Body of pancreas (tissue), 4 donors: ENCODE data around the gene PPP1R37. TPM values are rescaled to one million over a fixed set of nuclear protein-coding genes. Genes with fewer than 3 reads are reported as not detected.

Experiments used
- ATAC-seq: fragments of 150-250 bp; one replicate; pipeline ENCODE4 v1.9.1; 2016
- DNase-seq, 4 donors: peaks; one replicate each; pipeline ENCODE4 v3.0.0-alpha.2; 2019
- H3K27ac ChIP-seq, 4 donors: fragments of 200-600 bp; sonication (generic); 1 replicate in 3 of 4; 2 replicates in 1 of 4; pipeline versions ENCODE4 v1.5.1 to v1.6.1; 2016 to 2019; ENCODE audit warnings: mild to moderate bottlenecking in 1 of 4, mixed read lengths in 1 of 4, moderate library complexity in 1 of 4
- H3K27me3 ChIP-seq, 2 donors: fragments of 200-600 bp; sonication (generic); one replicate each; pipeline ENCODE4 v1.6.0; 2016; ENCODE audit warnings: mild to moderate bottlenecking in 1 of 2
- H3K36me3 ChIP-seq, 2 donors: fragments of 200-600 bp; sonication (generic); replicated peaks in 1 of 2; 2 replicates each; pipeline ENCODE4 v1.5.1; 2016; ENCODE audit warnings: low read depth in 2 of 2; ENCODE audit not compliant: insufficient read depth in 1 of 2
- H3K4me1 ChIP-seq: fragments of 200-600 bp; sonication (generic); one replicate; pipeline ENCODE4 v1.6.0; 2016
- H3K4me3 ChIP-seq, 2 donors: fragments of 200-600 bp; sonication (generic); 1 replicate in 1 of 2; 2 replicates in 1 of 2; pipeline ENCODE4 v1.5.1; 2016 to 2019
- H3K9me3 ChIP-seq, 3 donors: fragments of 200-600 bp; sonication (generic); 1 replicate in 2 of 3; 2 replicates in 1 of 3; pipeline ENCODE4 v1.5.1; 2016
- POLR2A ChIP-seq, 3 donors: fragments of 450-650 bp; IDR thresholded peaks; one replicate each; pipeline ENCODE4 v1.6.1; 2016; ENCODE audit warnings: antibody characterized with exemption in 3 of 3, mild to moderate bottlenecking in 2 of 3
- WGBS, 2 donors: methylation state at CpG; one replicate each; pipeline ENCODE4 v1.1.5; 2017; 5-methylcytosine and 5-hydroxymethylcytosine counted together
- intact Hi-C: fragments of 100-400 bp; cut with DNase I; formaldehyde crosslinking; loops from one replicate; pipeline ENCODE4 v1.15.1; 2023
- total RNA-seq, 2 donors: library from RNA; depleted of rRNA; stranded (reverse); fragments of >200 nt; gene quantifications; one replicate each; pipeline ENCODE4 v1.1.0, GENCODE V29; 2016
- TF ChIP-seq, protein P1 (sequence below), 7 experiments: fragments of 450-650 bp in 4 of 7; fragments of 200-600 bp in 3 of 7; sonication (generic) in 3 of 7; IDR thresholded peaks; one replicate each; pipeline ENCODE4 v1.5.1; 2016 to 2019; ENCODE audit warnings: antibody characterized with exemption in 7 of 7

PPP1R37 gene
- total RNA-seq, 2 donors from 2014 or later, result 16.6 to 49.8 TPM

- Histone ChIP-seq H3K4me1 (peaks cover 37% of the 10 kb centered on the region), H3K4me3 (no peak overlapping the region), H3K27me3 (no peaks in the 10 kb centered on the region), H3K27ac (peak overlapping the region; percentile 14 to 65 (median 34)), H3K9me3 (no peaks in the 10 kb centered on the region), H3K36me3 (peaks cover 0 to 2% of the 10 kb centered on the region in 2 donors)
- TF ChIP-seq, protein P1, sequence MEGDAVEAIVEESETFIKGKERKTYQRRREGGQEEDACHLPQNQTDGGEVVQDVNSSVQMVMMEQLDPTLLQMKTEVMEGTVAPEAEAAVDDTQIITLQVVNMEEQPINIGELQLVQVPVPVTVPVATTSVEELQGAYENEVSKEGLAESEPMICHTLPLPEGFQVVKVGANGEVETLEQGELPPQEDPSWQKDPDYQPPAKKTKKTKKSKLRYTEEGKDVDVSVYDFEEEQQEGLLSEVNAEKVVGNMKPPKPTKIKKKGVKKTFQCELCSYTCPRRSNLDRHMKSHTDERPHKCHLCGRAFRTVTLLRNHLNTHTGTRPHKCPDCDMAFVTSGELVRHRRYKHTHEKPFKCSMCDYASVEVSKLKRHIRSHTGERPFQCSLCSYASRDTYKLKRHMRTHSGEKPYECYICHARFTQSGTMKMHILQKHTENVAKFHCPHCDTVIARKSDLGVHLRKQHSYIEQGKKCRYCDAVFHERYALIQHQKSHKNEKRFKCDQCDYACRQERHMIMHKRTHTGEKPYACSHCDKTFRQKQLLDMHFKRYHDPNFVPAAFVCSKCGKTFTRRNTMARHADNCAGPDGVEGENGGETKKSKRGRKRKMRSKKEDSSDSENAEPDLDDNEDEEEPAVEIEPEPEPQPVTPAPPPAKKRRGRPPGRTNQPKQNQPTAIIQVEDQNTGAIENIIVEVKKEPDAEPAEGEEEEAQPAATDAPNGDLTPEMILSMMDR (IDR thresholded peaks at IDR 0.05), result no peak
- TF ChIP-seq POLR2A (IDR thresholded peaks at IDR 0.05), result peak in 2 of 3 donors; percentile 20 to 25
- intact Hi-C loops, result no loop called here
- ATAC-seq (peak; percentile 51), DNase-seq (peak; percentile 39 to 77 (median 50))
- WGBS, 2 donors, result 24 to 29% methylated on average over 12 to 26 of the region's 26 CpGs
Measured at GRCh38 chr19:45075301-45076028, 17.5 kb upstream of the PPP1R37 start.

- intact Hi-C loops, result no loop called here
Measured at GRCh38 chr19:45076029-45076850, 16.7 kb upstream of the PPP1R37 start, which contains the start of gene ZNF296. Gene ZNF296, minus strand, starts transcription at chr19:45076478. Its CDS starts 105 bp downstream, at chr19:45076373.

DNA sequence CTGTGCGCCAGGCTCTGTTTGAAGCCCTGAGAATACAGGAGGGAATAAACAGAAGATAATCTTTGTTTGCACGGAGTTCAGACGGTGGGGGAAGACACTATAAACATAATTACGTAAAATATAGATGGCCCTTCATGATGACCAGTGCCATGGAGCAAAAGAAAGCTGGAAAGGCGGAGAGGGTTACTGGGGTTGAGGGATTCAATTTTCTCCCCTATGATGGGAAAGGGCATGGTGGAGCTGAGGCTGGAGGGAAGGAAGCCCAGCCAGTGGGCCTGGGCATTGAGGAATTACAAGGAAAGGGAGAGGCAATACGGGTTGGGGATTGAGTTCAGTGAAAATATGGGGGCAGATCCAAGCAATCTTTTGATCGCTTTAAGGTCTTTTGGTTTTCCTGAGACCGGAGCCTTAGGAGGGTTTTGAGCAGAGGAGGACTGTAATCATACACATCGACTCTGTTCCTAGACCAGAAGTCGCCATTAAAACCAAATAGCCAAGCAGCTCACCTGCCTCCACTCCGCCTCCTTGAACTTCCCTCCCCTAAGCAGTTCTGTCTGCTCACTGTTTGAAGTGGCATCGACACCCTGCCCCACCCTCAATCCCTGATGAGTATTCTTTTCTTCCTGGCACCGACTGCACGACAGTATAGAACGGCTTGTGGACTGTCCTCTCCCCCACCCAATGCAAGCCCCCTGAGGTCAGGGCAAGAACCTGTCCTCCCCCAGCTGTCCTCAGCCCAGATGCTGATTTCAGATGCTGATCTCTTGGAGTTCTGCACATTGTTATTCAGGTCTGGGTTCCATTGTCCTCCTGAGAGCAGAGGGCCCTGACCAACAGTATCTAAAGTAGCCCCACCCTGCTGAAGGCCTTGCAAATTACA, 15.9 kb upstream of the PPP1R37 start:
- ATAC-seq (no peak), DNase-seq (no peak)
- Histone ChIP-seq H3K9me3 (no peaks in the 10 kb centered on the region), H3K36me3 (no peaks in the 10 kb centered on the region), H3K27ac (peak overlapping the region in 2 of 4 donors; percentile 52 to 65), H3K4me3 (no peak overlapping the region), H3K27me3 (no peaks in the 10 kb centered on the region), H3K4me1 (peaks cover 41% of the 10 kb centered on the region)
- TF ChIP-seq, protein P1 (IDR thresholded peaks at IDR 0.05), result no peak
- TF ChIP-seq POLR2A (IDR thresholded peaks at IDR 0.05), result no peak
- intact Hi-C loops, result no loop called here
- WGBS, 2 donors, result 73 to 74% methylated on average over 15 of the region's 15 CpGs

More at GRCh38 chr19:45076029-45076850, 16.7 kb upstream of the PPP1R37 start, which contains the start of gene ZNF296:
- peak; percentile 76 for ATAC-seq
- peak in 2 of 3 donors; percentile 18 to 19 for TF ChIP-seq POLR2A (IDR thresholded peaks at IDR 0.05)
- TF ChIP-seq, protein P1 (IDR thresholded peaks at IDR 0.05), result no peak
- WGBS, 2 donors, result 6 to 13% methylated on average over 15 to 63 of the region's 81 CpGs
- H3K9me3 ChIP-seq, result no peaks in the 10 kb centered on the region
- peak; percentile 77 to 88 (median 81) for DNase-seq
- peaks cover 41% of the 10 kb centered on the region for H3K4me1 ChIP-seq
- H3K4me3 ChIP-seq, result peak within 1 kb of the TSS in 1 of 2 donors; percentile 14
- no peaks in the 10 kb centered on the region for H3K27me3 ChIP-seq
- no peaks in the 10 kb centered on the region for H3K36me3 ChIP-seq
- peak within 1 kb of the TSS; percentile 14 to 65 (median 34) for H3K27ac ChIP-seq

DNA sequence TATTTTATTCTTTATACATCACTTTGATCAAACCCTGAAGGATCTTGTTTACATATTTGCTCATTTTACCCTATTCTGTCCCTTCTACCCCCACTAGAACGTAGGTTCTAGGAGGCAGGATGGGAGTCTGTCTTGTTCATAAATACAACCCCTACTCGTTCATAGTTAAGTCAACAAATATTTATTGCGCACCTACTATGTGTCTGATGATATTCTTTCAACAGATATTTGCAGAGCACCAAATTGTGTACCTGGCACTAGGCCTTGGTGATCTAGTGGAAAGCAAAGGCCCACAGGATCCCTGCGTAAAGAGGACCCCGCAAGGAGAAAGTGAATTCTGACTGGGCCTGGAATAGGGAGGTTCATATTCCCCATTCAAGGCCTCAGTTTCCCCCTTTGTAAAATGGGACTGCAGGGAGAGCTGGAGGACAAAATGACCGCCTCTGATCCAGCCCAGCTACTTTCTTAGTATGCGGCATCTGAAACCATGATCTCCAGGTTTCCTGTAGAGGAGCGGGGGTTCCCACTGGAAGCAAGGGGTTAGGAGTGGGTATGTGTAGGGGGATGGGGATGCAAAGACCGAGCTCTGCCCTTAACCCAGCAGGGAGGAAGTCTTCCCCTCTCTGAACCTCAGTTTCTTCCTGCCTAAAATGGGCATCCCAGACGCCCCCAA, 14.5 kb upstream of the PPP1R37 start:
- H3K27me3 ChIP-seq, result no peaks in the 10 kb centered on the region
- H3K9me3 ChIP-seq, result no peaks in the 10 kb centered on the region
- DNase-seq, result no peak
- TF ChIP-seq POLR2A (IDR thresholded peaks at IDR 0.05), result no peak
- TF ChIP-seq, protein P1 (IDR thresholded peaks at IDR 0.05), result no peak
- intact Hi-C loops, result no loop called here
- no peak for ATAC-seq
- 50 to 51% methylated on average over 9 to 10 of the region's 10 CpGs for WGBS, 2 donors
- H3K4me3 ChIP-seq, result peak overlapping the region; percentile 68 to 92
- no peaks in the 10 kb centered on the region for H3K36me3 ChIP-seq
- H3K4me1 ChIP-seq, result peaks cover 41% of the 10 kb centered on the region
- peak overlapping the region in 2 of 4 donors; percentile 70 to 84 for H3K27ac ChIP-seq
